Astrocyte of the cerebellum (primary cell): ENCODE results near the gene HSF2.

Source experiments
- DNase-seq: peaks from one replicate; pipeline ENCODE4 v3.0.0-alpha.2; 2011; ENCODE audit warnings: low read depth
- H3K4me3 ChIP-seq: 2 replicates; pipeline ENCODE4 v1.5.1; 2011; ENCODE audit warnings: mild to moderate bottlenecking, low read depth, low read length, moderate library complexity
- CTCF ChIP-seq: IDR thresholded peaks from 2 replicates; pipeline ENCODE4 v1.5.1; 2012; ENCODE audit warnings: low read length, low read depth, moderate library complexity, mild to moderate bottlenecking; ENCODE audit errors: missing control alignments
- in situ Hi-C: cut with HindIII; loops from 2 replicates; pipeline ENCODE4 v1.10.0; 2017; ENCODE audit warnings: low sequenced_read_pairs

The HSF2 gene

GRCh38 chr6:122381494-122382265 lies 17.8 kb upstream of the HSF2 start:
- DNase-seq = peak; percentile 66
- H3K4me3 ChIP-seq = no peak overlapping the region
- in situ Hi-C loops = no loop called here
- peak; percentile 91 for TF ChIP-seq CTCF

GRCh38 chr6:122385857-122386612 lies 13.4 kb upstream of the HSF2 start:
- H3K4me3 ChIP-seq = no peak overlapping the region
- no peak for TF ChIP-seq CTCF
- in situ Hi-C loops = no loop called here
- DNase-seq = no peak

- DNase-seq = no peak
- H3K4me3 ChIP-seq = no peak overlapping the region
- in situ Hi-C loops = no loop called here
- no peak for TF ChIP-seq CTCF
Measured at GRCh38 chr6:122388945-122389344, 10.5 kb upstream of the HSF2 start.

GRCh38 chr6:122389704-122390372 lies 9.6 kb upstream of the HSF2 start:
- DNase-seq = no peak
- no peak overlapping the region for H3K4me3 ChIP-seq
- TF ChIP-seq CTCF = no peak
- in situ Hi-C loops = no loop called here

GRCh38 chr6:122392564-122393350 lies 6.7 kb upstream of the HSF2 start:
- no peak overlapping the region for H3K4me3 ChIP-seq
- no peak for TF ChIP-seq CTCF
- no peak for DNase-seq
- in situ Hi-C loops = no loop called here

GRCh38 chr6:122393351-122393896 lies 6.0 kb upstream of the HSF2 start:
- in situ Hi-C loops = no loop called here
- H3K4me3 ChIP-seq = no peak overlapping the region
- TF ChIP-seq CTCF = no peak
- no peak for DNase-seq
